Right atrium auricular region (tissue), 2 donors: ENCODE results near the gene NAV2. TPM values are rescaled to one million over a fixed set of nuclear protein-coding genes. Genes with fewer than 3 reads are reported as not detected.

Source experiments
- DNase-seq: peaks from one replicate; pipeline ENCODE4 v3.0.0-alpha.2; 2019; ENCODE audit warnings: low spot score
- H3K27ac ChIP-seq, 2 donors: fragments of 200-600 bp; sonication (generic); 1 replicate in 1 of 2; 2 replicates in 1 of 2; pipeline ENCODE4 v1.5.1; 2016 to 2019
- H3K27me3 ChIP-seq, 2 donors: fragments of 200-600 bp; sonication (generic); one replicate each; pipeline versions ENCODE4 v1.5.1 to v1.6.0; 2017 to 2019
- H3K36me3 ChIP-seq: fragments of 200-600 bp; sonication (generic); one replicate; pipeline ENCODE4 v1.5.1; 2016
- H3K4me1 ChIP-seq, 2 donors: fragments of 200-600 bp; sonication (generic); one replicate each; pipeline versions ENCODE4 v1.5.1 to v1.6.0; 2017 to 2019
- H3K4me3 ChIP-seq, 2 donors: fragments of 200-600 bp; sonication (generic); 1 replicate in 1 of 2; 2 replicates in 1 of 2; pipeline ENCODE4 v1.5.1; 2017 to 2019; ENCODE audit warnings: mild to moderate bottlenecking in 1 of 2, moderate library complexity in 1 of 2
- H3K9me3 ChIP-seq, 2 donors: fragments of 200-600 bp; sonication (generic); one replicate each; pipeline ENCODE4 v1.5.1; 2019
- CTCF ChIP-seq, 2 donors: fragments of 200-600 bp; sonication (generic); IDR thresholded peaks; one replicate each; pipeline ENCODE4 v1.5.1; 2019; ENCODE audit warnings: antibody characterized with exemption in 2 of 2
- total RNA-seq, 2 donors: library from RNA; depleted of rRNA; stranded (reverse); fragments of >200 nt; gene quantifications; one replicate each; pipeline ENCODE4 v1.1.0, GENCODE V29; 2016

The NAV2 gene
- total RNA-seq, 2 donors from 2014 or later, result 11.4 to 19.2 TPM

GRCh38 chr11:20155683-20156279 lies 443.1 kb downstream of the NAV2 start:
- Histone ChIP-seq H3K9me3 (no peaks in the 10 kb centered on the region), H3K27me3 (peaks cover 33 to 46% of the 10 kb centered on the region in 2 donors), H3K4me3 (no peak overlapping the region), H3K27ac (no peak overlapping the region), H3K36me3 (no peaks in the 10 kb centered on the region), H3K4me1 (peaks cover 0 to 18% of the 10 kb centered on the region in 2 donors)
- no peak for TF ChIP-seq CTCF (IDR thresholded peaks at IDR 0.05)
- DNase-seq, result no peak

- H3K27ac ChIP-seq, result no peak overlapping the region
- peaks cover 0 to 18% of the 10 kb centered on the region in 2 donors for H3K4me1 ChIP-seq
- H3K9me3 ChIP-seq, result no peaks in the 10 kb centered on the region
- H3K27me3 ChIP-seq, result peaks cover 37 to 50% of the 10 kb centered on the region in 2 donors
- no peak for DNase-seq
- peak overlapping the region; percentile 5 to 28 for H3K4me3 ChIP-seq
- no peak for TF ChIP-seq CTCF (IDR thresholded peaks at IDR 0.05)
- H3K36me3 ChIP-seq, result no peaks in the 10 kb centered on the region
Observed at GRCh38 chr11:20156280-20156875, 443.7 kb downstream of the NAV2 start.

- Histone ChIP-seq H3K9me3 (no peaks in the 10 kb centered on the region), H3K4me1 (peaks cover 0 to 18% of the 10 kb centered on the region in 2 donors), H3K27ac (no peak overlapping the region), H3K4me3 (peak overlapping the region in 1 of 2 donors; percentile 28), H3K36me3 (no peaks in the 10 kb centered on the region), H3K27me3 (peaks cover 44 to 57% of the 10 kb centered on the region in 2 donors)
- no peak for DNase-seq
- no peak for TF ChIP-seq CTCF (IDR thresholded peaks at IDR 0.05)
Observed at GRCh38 chr11:20156876-20157613, 444.4 kb downstream of the NAV2 start.

GRCh38 chr11:20157728-20158127 lies 445.1 kb downstream of the NAV2 start:
- Histone ChIP-seq H3K27me3 (peaks cover 51 to 64% of the 10 kb centered on the region in 2 donors), H3K4me3 (no peak overlapping the region), H3K36me3 (no peaks in the 10 kb centered on the region), H3K9me3 (no peaks in the 10 kb centered on the region), H3K27ac (no peak overlapping the region), H3K4me1 (peaks cover 0 to 22% of the 10 kb centered on the region in 2 donors)
- DNase-seq, result no peak
- no peak for TF ChIP-seq CTCF (IDR thresholded peaks at IDR 0.05)

GRCh38 chr11:20158597-20159257 lies 446.1 kb downstream of the NAV2 start:
- H3K36me3 ChIP-seq, result no peaks in the 10 kb centered on the region
- H3K4me1 ChIP-seq, result peaks cover 0 to 32% of the 10 kb centered on the region in 2 donors
- H3K4me3 ChIP-seq, result no peak overlapping the region
- H3K27me3 ChIP-seq, result peaks cover 55 to 73% of the 10 kb centered on the region in 2 donors
- no peak for DNase-seq
- H3K27ac ChIP-seq, result no peak overlapping the region
- H3K9me3 ChIP-seq, result no peaks in the 10 kb centered on the region
- no peak for TF ChIP-seq CTCF (IDR thresholded peaks at IDR 0.05)
